ENCODE results near the gene STUM.

- TF ChIP-seq CTCF (IDR thresholded peaks at IDR 0.05) (no peak), POLR2A (IDR thresholded peaks at IDR 0.05) (no peak), POLR2AphosphoS5 (IDR thresholded peaks at IDR 0.05; ENCODE audit: insufficient read depth in 1 of 2, low read depth in 1 of 2) (no peak)
Measured at GRCh38 chr1:226551299-226551698, 2.7 kb downstream of the STUM start.
